OCI-LY7 (cell line): ENCODE data around the gene TRPM3. TPM values are rescaled to one million over a fixed set of nuclear protein-coding genes. Genes with fewer than 3 reads are reported as not detected.

Experiments
- BruUV-seq: library from RNA; stranded (reverse); fragments of 400-500 nt; replicated peaks from 2 replicates; lab custom pipeline; 2021; lab: Mats Ljungman, UMichigan
- CTCF ChIA-PET: fragments of 300-600 bp; sonication (Branson Sonifier 250); formaldehyde crosslinking; loops from one replicate; lab custom pipeline; 2022; ENCODE audit warnings: antibody characterized with exemption; ENCODE audit not compliant: unreplicated experiment; lab: Charles Lee
- POLR2A ChIA-PET: fragments of 300-600 bp; sonication (Branson Sonifier 250); formaldehyde crosslinking; loops from one replicate; lab custom pipeline; 2022; ENCODE audit warnings: antibody characterized with exemption; lab: Charles Lee
- DNase-seq: peaks from one replicate; pipeline ENCODE4 v3.0.0-alpha.2; 2015; ENCODE audit warnings: low spot score
- H2AFZ ChIP-seq: fragments of 200-600 bp; sonication (generic), shearing (Covaris generic); 2 replicates; pipeline ENCODE4 v1.6.1; 2014; ENCODE audit warnings: mild to moderate bottlenecking, antibody characterized with exemption, low read length, moderate library complexity
- H3K27ac ChIP-seq: fragments of 200-600 bp; sonication (generic); 2 replicates; pipeline ENCODE4 v1.5.1; 2014; ENCODE audit warnings: mixed run types, low read depth, mild to moderate bottlenecking, moderate library complexity, low read length, inconsistent platforms; ENCODE audit not compliant: poor library complexity, severe bottlenecking
- H3K36me3 ChIP-seq: fragments of 200-600 bp; sonication (generic); 2 replicates; pipeline ENCODE4 v1.6.1; 2014; ENCODE audit warnings: mild to moderate bottlenecking, antibody characterized with exemption, low read length, moderate library complexity, mixed read lengths; ENCODE audit not compliant: insufficient read depth
- H3K4me1 ChIP-seq: fragments of 200-600 bp; sonication (generic); 2 replicates; pipeline ENCODE4 v1.5.1; 2014; ENCODE audit warnings: mild to moderate bottlenecking, low read length; ENCODE audit not compliant: insufficient read depth, poor library complexity, severe bottlenecking
- H3K4me2 ChIP-seq: fragments of 200-600 bp; sonication (generic); 2 replicates; pipeline ENCODE4 v1.6.1; 2014; ENCODE audit warnings: mild to moderate bottlenecking, low read length
- H3K4me3 ChIP-seq: fragments of 200-600 bp; sonication (generic); 2 replicates; pipeline ENCODE4 v1.5.1; 2014; ENCODE audit warnings: mild to moderate bottlenecking, low read depth, low read length; ENCODE audit not compliant: poor library complexity, severe bottlenecking
- H3K79me2 ChIP-seq: fragments of 200-600 bp; sonication (generic); 2 replicates; pipeline ENCODE4 v1.6.1; 2016; ENCODE audit warnings: low read depth, mild to moderate bottlenecking, low read length, moderate library complexity, mixed read lengths; ENCODE audit not compliant: insufficient read depth
- H3K9me2 ChIP-seq: fragments of 200-600 bp; sonication (generic); 2 replicates; pipeline ENCODE4 v1.6.1; 2016; ENCODE audit warnings: mild to moderate bottlenecking, low read length, mixed read lengths; ENCODE audit not compliant: insufficient read depth
- H3K9me3 ChIP-seq: fragments of 200-600 bp; sonication (generic); 2 replicates; pipeline ENCODE4 v1.6.1; 2014; ENCODE audit warnings: mild to moderate bottlenecking, mixed run types, low read length, mixed read lengths
- H4K20me1 ChIP-seq: fragments of 200-600 bp; sonication (generic); 2 replicates; pipeline ENCODE4 v1.6.1; 2014; ENCODE audit warnings: mild to moderate bottlenecking, antibody characterized with exemption, low read length, moderate library complexity, mixed read lengths; ENCODE audit not compliant: insufficient read depth
- EZH2phosphoT487 ChIP-seq: fragments of 200-600 bp; sonication (generic); IDR thresholded peaks from 2 replicates; pipeline ENCODE4 v1.6.1; 2018; ENCODE audit warnings: low read depth, borderline replicate concordance, mild to moderate bottlenecking, mixed run types, antibody characterized with exemption, low read length, moderate library complexity, mixed read lengths
- intact Hi-C: fragments of 100-400 bp; cut with micrococcal nuclease; formaldehyde crosslinking; loops from one replicate; pipeline ENCODE4 v1.10.0; 2022; ENCODE audit not compliant: unreplicated experiment
- total RNA-seq, 2 experiments: library from RNA; depleted of rRNA in 1 of 2; stranded (reverse); fragments of >200 nt in 1 of 2; shearing (Covaris generic) in 1 of 2; gene quantifications; 2 replicates each; pipeline ENCODE4 v1.2.3, GENCODE V29; 2014 to 2022
- TF ChIP-seq, protein P1 (sequence below): fragments of 200-600 bp; sonication (generic); conservative IDR thresholded peaks from 2 replicates; pipeline ENCODE4 v1.5.1; 2014; ENCODE audit warnings: mild to moderate bottlenecking, antibody characterized with exemption, low read length, moderate library complexity, mixed read lengths

The TRPM3 gene
- total RNA-seq, 2 experiments from 2014 or later, result not detected

DNA sequence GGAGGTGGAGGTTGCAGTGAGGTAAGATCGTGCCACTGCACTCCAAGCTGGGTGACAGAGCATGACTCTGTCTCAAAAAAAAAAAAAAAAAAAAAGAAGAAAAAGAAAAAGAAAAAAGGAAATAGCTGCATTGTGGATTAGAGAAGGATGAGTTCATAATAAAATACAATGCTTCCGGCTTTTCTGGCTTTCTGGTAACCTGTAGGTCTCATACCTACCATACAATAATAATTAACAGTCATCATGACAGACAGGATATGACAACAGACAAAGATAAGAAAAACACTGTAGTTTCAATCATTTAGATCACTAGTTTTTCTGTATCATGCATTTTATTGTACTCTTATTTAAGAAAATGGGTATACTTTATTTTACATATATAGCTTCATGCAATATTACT, 40.7 kb upstream of the TRPM3 start:
- no peaks in the 10 kb centered on the region for H3K36me3 ChIP-seq
- ChIA-PET POLR2A (interaction anchor here (0.7 kb wide), 1 partner anchor 15 kb away, joined by 8 read pairs; no protein-coding TSS in a partner anchor), CTCF (no interaction called here)
- H3K4me3 ChIP-seq, result no peak overlapping the region
- BruUV-seq, result no TSS peak
- no peak overlapping the region for H2AFZ ChIP-seq
- H3K9me3 ChIP-seq, result no peaks in the 10 kb centered on the region
- TF ChIP-seq, protein P1, sequence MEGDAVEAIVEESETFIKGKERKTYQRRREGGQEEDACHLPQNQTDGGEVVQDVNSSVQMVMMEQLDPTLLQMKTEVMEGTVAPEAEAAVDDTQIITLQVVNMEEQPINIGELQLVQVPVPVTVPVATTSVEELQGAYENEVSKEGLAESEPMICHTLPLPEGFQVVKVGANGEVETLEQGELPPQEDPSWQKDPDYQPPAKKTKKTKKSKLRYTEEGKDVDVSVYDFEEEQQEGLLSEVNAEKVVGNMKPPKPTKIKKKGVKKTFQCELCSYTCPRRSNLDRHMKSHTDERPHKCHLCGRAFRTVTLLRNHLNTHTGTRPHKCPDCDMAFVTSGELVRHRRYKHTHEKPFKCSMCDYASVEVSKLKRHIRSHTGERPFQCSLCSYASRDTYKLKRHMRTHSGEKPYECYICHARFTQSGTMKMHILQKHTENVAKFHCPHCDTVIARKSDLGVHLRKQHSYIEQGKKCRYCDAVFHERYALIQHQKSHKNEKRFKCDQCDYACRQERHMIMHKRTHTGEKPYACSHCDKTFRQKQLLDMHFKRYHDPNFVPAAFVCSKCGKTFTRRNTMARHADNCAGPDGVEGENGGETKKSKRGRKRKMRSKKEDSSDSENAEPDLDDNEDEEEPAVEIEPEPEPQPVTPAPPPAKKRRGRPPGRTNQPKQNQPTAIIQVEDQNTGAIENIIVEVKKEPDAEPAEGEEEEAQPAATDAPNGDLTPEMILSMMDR, result no peak
- no peak for TF ChIP-seq EZH2phosphoT487
- intact Hi-C loops, result no loop called here
- H3K4me2 ChIP-seq, result no peak overlapping the region
- H3K79me2 ChIP-seq, result no peaks in the 10 kb centered on the region
- no peak overlapping the region for H3K27ac ChIP-seq
- H4K20me1 ChIP-seq, result no peaks in the 10 kb centered on the region
- H3K9me2 ChIP-seq, result no peaks in the 10 kb centered on the region
- no peak for DNase-seq
- H3K4me1 ChIP-seq, result no peaks in the 10 kb centered on the region

GRCh38 chr9:71157731-71158130, 36.3 kb upstream of the TRPM3 start:
- no peaks in the 10 kb centered on the region for H3K9me2 ChIP-seq
- H4K20me1 ChIP-seq, result no peaks in the 10 kb centered on the region
- no peaks in the 10 kb centered on the region for H3K36me3 ChIP-seq
- DNase-seq, result no peak
- ChIA-PET POLR2A (interaction anchor here (0.5 to 0.7 kb wide), 2 partner anchors 24 to 123 kb away, joined by 3 read pairs; no protein-coding TSS in a partner anchor), CTCF (no interaction called here)
- no peak overlapping the region for H3K4me2 ChIP-seq
- no peaks in the 10 kb centered on the region for H3K4me1 ChIP-seq
- no peak overlapping the region for H2AFZ ChIP-seq
- H3K9me3 ChIP-seq, result no peaks in the 10 kb centered on the region
- intact Hi-C loops, result loop anchor here (10.0 kb wide), 1 partner anchor 57 kb away; no protein-coding TSS in a partner anchor
- no peaks in the 10 kb centered on the region for H3K79me2 ChIP-seq
- H3K4me3 ChIP-seq, result no peak overlapping the region
- no TSS peak for BruUV-seq
- TF ChIP-seq, protein P1, result no peak
- no peak for TF ChIP-seq EZH2phosphoT487
- no peak overlapping the region for H3K27ac ChIP-seq

DNA sequence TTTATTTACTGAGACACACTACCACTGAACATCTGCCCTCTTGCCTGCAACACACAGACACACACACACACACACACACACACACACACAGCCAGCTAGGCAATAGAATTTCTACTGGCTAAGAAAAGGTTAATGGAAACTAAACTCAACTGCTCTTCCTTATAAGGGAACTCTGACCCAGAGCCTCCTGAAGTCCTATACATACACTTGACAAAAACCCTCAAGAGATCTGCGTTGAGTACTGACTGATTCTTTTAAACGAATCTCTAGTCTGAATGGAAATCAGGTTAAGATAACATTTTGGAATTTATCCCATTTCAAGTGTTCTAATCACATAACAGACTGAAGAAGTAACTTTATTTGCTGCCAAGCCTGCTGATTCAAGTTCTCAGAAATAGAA, 25.9 kb upstream of the TRPM3 start:
- DNase-seq, result no peak
- Histone ChIP-seq H3K9me2 (no peaks in the 10 kb centered on the region), H3K4me3 (no peak overlapping the region), H3K4me1 (no peaks in the 10 kb centered on the region), H3K9me3 (no peaks in the 10 kb centered on the region), H2AFZ (no peak overlapping the region), H3K27ac (no peak overlapping the region), H3K79me2 (no peaks in the 10 kb centered on the region), H3K36me3 (no peaks in the 10 kb centered on the region), H4K20me1 (no peaks in the 10 kb centered on the region), H3K4me2 (no peak overlapping the region)
- CTCF ChIA-PET, result no interaction called here
- intact Hi-C loops, result no loop called here
- POLR2A ChIA-PET, result interaction anchor here (0.6 kb wide), 1 partner anchor 569 kb away, joined by 6 read pairs; no protein-coding TSS in a partner anchor
- BruUV-seq, result no TSS peak
- TF ChIP-seq, protein P1, result no peak
- TF ChIP-seq EZH2phosphoT487, result no peak
